PC-9 (cell line): ENCODE results near the gene RBM39.

Experiments
- EZH2 ChIP-seq: fragments of 200-600 bp; sonication (generic); IDR thresholded peaks from 2 replicates; pipeline ENCODE4 v1.8.0; 2017; ENCODE audit warnings: antibody characterized with exemption, low read depth
- TF ChIP-seq, protein P1 (sequence below): fragments of 200-600 bp; sonication (generic); conservative IDR thresholded peaks from 2 replicates; pipeline ENCODE4 v1.6.1; 2017; ENCODE audit warnings: mixed run types, antibody characterized with exemption, mild to moderate bottlenecking, moderate library complexity

- TF ChIP-seq, protein P1, sequence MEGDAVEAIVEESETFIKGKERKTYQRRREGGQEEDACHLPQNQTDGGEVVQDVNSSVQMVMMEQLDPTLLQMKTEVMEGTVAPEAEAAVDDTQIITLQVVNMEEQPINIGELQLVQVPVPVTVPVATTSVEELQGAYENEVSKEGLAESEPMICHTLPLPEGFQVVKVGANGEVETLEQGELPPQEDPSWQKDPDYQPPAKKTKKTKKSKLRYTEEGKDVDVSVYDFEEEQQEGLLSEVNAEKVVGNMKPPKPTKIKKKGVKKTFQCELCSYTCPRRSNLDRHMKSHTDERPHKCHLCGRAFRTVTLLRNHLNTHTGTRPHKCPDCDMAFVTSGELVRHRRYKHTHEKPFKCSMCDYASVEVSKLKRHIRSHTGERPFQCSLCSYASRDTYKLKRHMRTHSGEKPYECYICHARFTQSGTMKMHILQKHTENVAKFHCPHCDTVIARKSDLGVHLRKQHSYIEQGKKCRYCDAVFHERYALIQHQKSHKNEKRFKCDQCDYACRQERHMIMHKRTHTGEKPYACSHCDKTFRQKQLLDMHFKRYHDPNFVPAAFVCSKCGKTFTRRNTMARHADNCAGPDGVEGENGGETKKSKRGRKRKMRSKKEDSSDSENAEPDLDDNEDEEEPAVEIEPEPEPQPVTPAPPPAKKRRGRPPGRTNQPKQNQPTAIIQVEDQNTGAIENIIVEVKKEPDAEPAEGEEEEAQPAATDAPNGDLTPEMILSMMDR, result no peak
- no peak for TF ChIP-seq EZH2
Measured at GRCh38 chr20:35669221-35669620, 72.8 kb downstream of the RBM39 start.
